H9 (cell line): ENCODE measurements around the gene AAMP. TPM values are rescaled to one million over a fixed set of nuclear protein-coding genes. Genes with fewer than 3 reads are reported as not detected.

ENCODE experiments used
- DNase-seq: peaks from one replicate; pipeline ENCODE4 v3.0.0-alpha.2; 2017
- H2AFZ ChIP-seq: one replicate; pipeline ENCODE4 v1.6.1; 2013; ENCODE audit warnings: mild to moderate bottlenecking, low read length, control low read depth, moderate library complexity
- H2AK5ac ChIP-seq: 2 replicates; pipeline ENCODE4 v1.6.1; 2013; ENCODE audit warnings: low read length, control low read depth, mixed read lengths; ENCODE audit not compliant: insufficient read length
- H2BK120ac ChIP-seq: one replicate; pipeline ENCODE4 v1.6.1; 2013; ENCODE audit warnings: low read depth, mild to moderate bottlenecking, low read length, control low read depth, inconsistent platforms; ENCODE audit not compliant: poor library complexity, severe bottlenecking
- H2BK12ac ChIP-seq: 2 replicates; pipeline ENCODE4 v1.6.1; 2013; ENCODE audit warnings: low read length, control low read depth, mixed read lengths, low read depth; ENCODE audit not compliant: insufficient read length
- H2BK15ac ChIP-seq: 2 replicates; pipeline ENCODE4 v1.6.1; 2013; ENCODE audit warnings: low read depth, low read length, control low read depth
- H2BK20ac ChIP-seq: one replicate; pipeline ENCODE4 v1.6.1; 2013; ENCODE audit warnings: low read depth, mild to moderate bottlenecking, low read length, control low read depth, inconsistent platforms; ENCODE audit not compliant: poor library complexity, severe bottlenecking
- H2BK5ac ChIP-seq: 2 replicates; pipeline ENCODE4 v1.6.1; 2013; ENCODE audit warnings: low read length, control low read depth, mixed read lengths; ENCODE audit not compliant: insufficient read length
- H3K14ac ChIP-seq: 2 replicates; pipeline ENCODE4 v1.6.1; 2013; ENCODE audit warnings: low read length, control low read depth; ENCODE audit not compliant: insufficient read depth
- H3K18ac ChIP-seq: 2 replicates; pipeline ENCODE4 v1.6.1; 2013; ENCODE audit warnings: low read depth, mild to moderate bottlenecking, mixed read lengths, low read length, control low read depth; ENCODE audit not compliant: insufficient read length
- H3K23ac ChIP-seq: 2 replicates; pipeline ENCODE4 v1.6.1; 2013; ENCODE audit warnings: low read length, control low read depth, mixed read lengths, low read depth; ENCODE audit not compliant: insufficient read length
- H3K23me2 ChIP-seq: 2 replicates; pipeline ENCODE4 v1.6.1; 2013; ENCODE audit warnings: low read depth, mild to moderate bottlenecking, mixed read lengths, low read length, control low read depth; ENCODE audit not compliant: insufficient read length, poor library complexity, severe bottlenecking
- H3K27ac ChIP-seq: 2 replicates; pipeline ENCODE4 v1.5.1; 2013; ENCODE audit warnings: low read length, control low read depth, mixed read lengths, low read depth; ENCODE audit not compliant: insufficient read length
- H3K27me3 ChIP-seq: 2 replicates; pipeline ENCODE4 v1.6.1; 2013; ENCODE audit warnings: low read length, control low read depth, inconsistent platforms; ENCODE audit not compliant: insufficient read depth
- H3K4ac ChIP-seq: 2 replicates; pipeline ENCODE4 v1.6.1; 2013; ENCODE audit warnings: low read depth, mild to moderate bottlenecking, control low read depth, inconsistent platforms, low read length, moderate library complexity
- H3K4me1 ChIP-seq: 2 replicates; pipeline ENCODE4 v1.6.1; 2013; ENCODE audit warnings: low read length, control low read depth, inconsistent platforms; ENCODE audit not compliant: insufficient read depth
- H3K4me2 ChIP-seq: 2 replicates; pipeline ENCODE4 v1.6.1; 2013; ENCODE audit warnings: low read length, control low read depth, mixed read lengths; ENCODE audit not compliant: insufficient read length, insufficient read depth
- H3K56ac ChIP-seq: 2 replicates; pipeline ENCODE4 v1.6.1; 2013; ENCODE audit warnings: low read depth, mild to moderate bottlenecking, mixed read lengths, low read length, control low read depth; ENCODE audit not compliant: insufficient read length
- H3K79me1 ChIP-seq: 2 replicates; pipeline ENCODE4 v1.6.1; 2013; ENCODE audit warnings: low read depth, mild to moderate bottlenecking, moderate library complexity, low read length, control low read depth, inconsistent platforms; ENCODE audit not compliant: insufficient read depth, poor library complexity, severe bottlenecking
- H3K79me2 ChIP-seq: 2 replicates; pipeline ENCODE4 v1.6.1; 2013; ENCODE audit warnings: low read length, control low read depth, inconsistent platforms; ENCODE audit not compliant: insufficient read depth
- H3K9ac ChIP-seq: 2 replicates; pipeline ENCODE4 v1.6.1; 2013; ENCODE audit warnings: low read length, control low read depth, mixed read lengths; ENCODE audit not compliant: insufficient read length; ENCODE audit errors: extremely low read depth
- H3K9me3 ChIP-seq: one replicate; pipeline ENCODE4 v1.6.1; 2013; ENCODE audit warnings: low read depth, low read length, inconsistent platforms; ENCODE audit not compliant: control insufficient read depth
- H3T11ph ChIP-seq: one replicate; pipeline ENCODE4 v1.6.1; 2013; ENCODE audit warnings: mild to moderate bottlenecking, low read length, control low read depth, inconsistent platforms
- H4K20me1 ChIP-seq: one replicate; pipeline ENCODE4 v1.6.1; 2013; ENCODE audit not compliant: control insufficient read depth, insufficient read length, insufficient read depth
- H4K5ac ChIP-seq: 2 replicates; pipeline ENCODE4 v1.6.1; 2013; ENCODE audit warnings: low read depth, mild to moderate bottlenecking, mixed read lengths, low read length, control low read depth; ENCODE audit not compliant: insufficient read length
- H4K8ac ChIP-seq: replicated peaks from 2 replicates; pipeline ENCODE4 v1.6.1; 2013; ENCODE audit warnings: low read length, control low read depth, mixed read lengths, low read depth; ENCODE audit not compliant: insufficient read length
- H4K91ac ChIP-seq: 2 replicates; pipeline ENCODE4 v1.6.1; 2013; ENCODE audit warnings: low read depth, mild to moderate bottlenecking, moderate library complexity, mixed read lengths, low read length, control low read depth; ENCODE audit not compliant: insufficient read length
- H3K27ac Mint-ChIP-seq, 3 experiments: 2 replicates in 2 of 3; 3 replicates in 1 of 3; pipeline ENCODE4 v1.8.0; 2020 to 2021; ENCODE audit warnings: mixed read lengths in 3 of 3, mild to moderate bottlenecking in 1 of 3, moderate library complexity in 1 of 3
- H3K27me3 Mint-ChIP-seq: 2 replicates; pipeline ENCODE4 v1.8.0; 2021; ENCODE audit warnings: low read depth, mild to moderate bottlenecking, moderate library complexity, mixed read lengths
- H3K36me3 Mint-ChIP-seq, 3 experiments: 2 replicates in 2 of 3; 3 replicates in 1 of 3; pipeline ENCODE4 v1.8.0; 2020 to 2021; ENCODE audit warnings: low read depth in 3 of 3, mixed read lengths in 3 of 3; ENCODE audit not compliant: insufficient read depth in 1 of 3
- H3K4me1 Mint-ChIP-seq, 2 experiments: 2 replicates each; pipeline ENCODE4 v1.8.0; 2020; ENCODE audit warnings: mixed read lengths in 2 of 2
- H3K4me3 Mint-ChIP-seq, 2 experiments: 2 replicates in 1 of 2; 3 replicates in 1 of 2; pipeline ENCODE4 v1.8.0; 2020 to 2021; ENCODE audit warnings: mild to moderate bottlenecking in 2 of 2, mixed read lengths in 2 of 2, moderate library complexity in 1 of 2
- H3K9me3 Mint-ChIP-seq, 2 experiments: 2 replicates in 1 of 2; 3 replicates in 1 of 2; pipeline ENCODE4 v1.8.0; 2020; ENCODE audit warnings: mild to moderate bottlenecking in 2 of 2, mixed read lengths in 2 of 2, moderate library complexity in 1 of 2
- WGBS: extraction: QIAGEN DNeasy Blood & Tissue Kit; methylation state at CpG from one replicate; pipeline ENCODE4 v1.1.7; 2013; ENCODE audit warnings: missing lambda C conversion rate, low lambda C conversion rate, mixed read lengths; ENCODE audit not compliant: insufficient read length; ENCODE audit errors: extremely low coverage; 5-methylcytosine and 5-hydroxymethylcytosine counted together
- total RNA-seq: library from RNA; stranded (reverse); gene quantifications from 2 replicates; pipeline ENCODE4 v1.2.1, GENCODE V29; 2021
- TF ChIP-seq, protein P1 (sequence below): fragments of 200-600 bp; sonication (generic); conservative IDR thresholded peaks from 3 replicates; pipeline ENCODE4 v1.8.0; 2021; ENCODE audit warnings: antibody characterized with exemption, mild to moderate bottlenecking

AAMP gene
- total RNA-seq, 1 experiment from 2014 or later, result 103 TPM

DNA sequence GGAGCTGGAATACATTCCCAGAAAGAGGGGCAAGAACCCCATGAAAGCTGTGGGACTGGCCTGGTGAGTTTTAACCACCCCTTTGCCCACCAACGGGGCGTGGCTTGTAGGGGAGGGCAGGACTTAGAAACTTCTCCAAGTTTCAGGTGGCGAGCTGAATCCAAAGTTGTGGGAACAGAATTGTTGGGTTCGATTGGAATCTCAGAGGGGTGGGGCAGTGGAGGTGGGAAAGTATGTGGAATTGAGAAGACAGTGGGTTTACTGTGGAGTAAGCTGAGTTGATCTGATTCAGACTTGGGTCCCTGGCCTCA, 1.5 kb upstream of the AAMP start:
- Mint-ChIP-seq H3K27me3 (no peaks in the 10 kb centered on the region; the same call in 1 of the 2 replicates), H3K4me3 (peak overlapping the region; percentile 80 to 92), H3K4me1 (peaks cover 18 to 21% of the 10 kb centered on the region in 2 experiments), H3K27ac (no peak overlapping the region), H3K36me3 (peaks cover 17 to 44% (median 41%) of the 10 kb centered on the region in 3 experiments; a peak in 6 of 7 replicates), H3K9me3 (no peaks in the 10 kb centered on the region)
- Histone ChIP-seq H3K14ac (no peak overlapping the region), H3K56ac (no peak overlapping the region), H2AFZ (no peak overlapping the region), H3K4ac (no peak overlapping the region), H2BK5ac (no peak overlapping the region), H3K23ac (no peak overlapping the region), H3K79me2 (no peaks in the 10 kb centered on the region), H3K23me2 (peaks cover 9% of the 10 kb centered on the region), H3K4me2 (peak overlapping the region; percentile 97), H4K5ac (no peak overlapping the region), H4K91ac (no peak overlapping the region), H2BK12ac (no peak overlapping the region), H2BK20ac (no peak overlapping the region), H4K8ac (no peak overlapping the region), H2BK120ac (no peak overlapping the region), H3K79me1 (no peaks in the 10 kb centered on the region), H3K18ac (no peak overlapping the region), H3K27ac (no peak overlapping the region), H3K4me1 (no peaks in the 10 kb centered on the region), H2BK15ac (no peak overlapping the region), H3K9ac (no peak overlapping the region), H3K9me3 (no peaks in the 10 kb centered on the region), H3T11ph (no peak overlapping the region), H3K27me3 (no peaks in the 10 kb centered on the region), H2AK5ac (no peak overlapping the region), H4K20me1 (no peaks in the 10 kb centered on the region)
- TF ChIP-seq, protein P1, sequence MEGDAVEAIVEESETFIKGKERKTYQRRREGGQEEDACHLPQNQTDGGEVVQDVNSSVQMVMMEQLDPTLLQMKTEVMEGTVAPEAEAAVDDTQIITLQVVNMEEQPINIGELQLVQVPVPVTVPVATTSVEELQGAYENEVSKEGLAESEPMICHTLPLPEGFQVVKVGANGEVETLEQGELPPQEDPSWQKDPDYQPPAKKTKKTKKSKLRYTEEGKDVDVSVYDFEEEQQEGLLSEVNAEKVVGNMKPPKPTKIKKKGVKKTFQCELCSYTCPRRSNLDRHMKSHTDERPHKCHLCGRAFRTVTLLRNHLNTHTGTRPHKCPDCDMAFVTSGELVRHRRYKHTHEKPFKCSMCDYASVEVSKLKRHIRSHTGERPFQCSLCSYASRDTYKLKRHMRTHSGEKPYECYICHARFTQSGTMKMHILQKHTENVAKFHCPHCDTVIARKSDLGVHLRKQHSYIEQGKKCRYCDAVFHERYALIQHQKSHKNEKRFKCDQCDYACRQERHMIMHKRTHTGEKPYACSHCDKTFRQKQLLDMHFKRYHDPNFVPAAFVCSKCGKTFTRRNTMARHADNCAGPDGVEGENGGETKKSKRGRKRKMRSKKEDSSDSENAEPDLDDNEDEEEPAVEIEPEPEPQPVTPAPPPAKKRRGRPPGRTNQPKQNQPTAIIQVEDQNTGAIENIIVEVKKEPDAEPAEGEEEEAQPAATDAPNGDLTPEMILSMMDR, result no peak
- WGBS, result no CpG with 5 or more reads among the region's 4 CpGs
- no peak for DNase-seq
